Sigmoid colon (tissue), 7 donors: Measurements from ENCODE around the gene SLC17A3. TPM values are rescaled to one million over a fixed set of nuclear protein-coding genes. Genes with fewer than 3 reads are reported as not detected.

Source experiments
- DNase-seq: peaks from one replicate; pipeline ENCODE4 v3.0.0-alpha.2; 2019
- H3K27ac ChIP-seq, 4 donors: fragments of 200-600 bp; sonication (generic); one replicate each; pipeline ENCODE4 v1.5.1; 2016 to 2019; ENCODE audit warnings: mild to moderate bottlenecking in 1 of 4
- H3K27me3 ChIP-seq, 3 donors: fragments of 200-600 bp; sonication (generic); one replicate each; pipeline ENCODE4 v1.5.1; 2019; ENCODE audit warnings: mild to moderate bottlenecking in 1 of 3
- H3K36me3 ChIP-seq, 4 donors: fragments of 200-600 bp; sonication (generic); one replicate each; pipeline ENCODE4 v1.5.1; 2016 to 2019
- H3K4me1 ChIP-seq, 4 donors: fragments of 200-600 bp; sonication (generic); one replicate each; pipeline ENCODE4 v1.5.1; 2017 to 2019
- H3K4me3 ChIP-seq, 4 donors: fragments of 200-600 bp; sonication (generic); one replicate each; pipeline ENCODE4 v1.5.1; 2017 to 2019; ENCODE audit warnings: mild to moderate bottlenecking in 2 of 4, moderate library complexity in 1 of 4
- H3K9me3 ChIP-seq, 4 donors: fragments of 200-600 bp in 3 of 4; sonication (generic) in 3 of 4; one replicate each; pipeline versions ENCODE4 v1.5.1 to v1.6.1; 2013 to 2019
- CTCF ChIP-seq, 4 experiments: fragments of 450-650 bp in 3 of 4; fragments of 200-600 bp in 1 of 4; IDR thresholded peaks; one replicate each; pipeline ENCODE4 v1.5.1; 2016 to 2019; ENCODE audit warnings: antibody characterized with exemption in 4 of 4, mild to moderate bottlenecking in 3 of 4, moderate library complexity in 2 of 4
- EP300 ChIP-seq, 4 donors: sonication (generic); formaldehyde crosslinking; IDR thresholded peaks; one replicate each; pipeline ENCODE4 v1.6.1; 2017; ENCODE audit warnings: antibody characterized with exemption in 4 of 4
- POLR2A ChIP-seq, 2 donors: fragments of 450-650 bp; IDR thresholded peaks; one replicate each; pipeline ENCODE4 v1.6.1; 2016; ENCODE audit warnings: antibody characterized with exemption in 2 of 2, mild to moderate bottlenecking in 2 of 2, moderate library complexity in 2 of 2
- POLR2AphosphoS5 ChIP-seq, 4 donors: sonication (generic); formaldehyde crosslinking; IDR thresholded peaks; one replicate each; pipeline ENCODE4 v1.6.1; 2017; ENCODE audit warnings: antibody characterized with exemption in 4 of 4
- WGBS, 2 donors: extraction: QIAGEN DNeasy Blood & Tissue Kit; methylation state at CpG; one replicate each; pipeline ENCODE4 v1.1.7; 2013; 5-methylcytosine and 5-hydroxymethylcytosine counted together
- intact Hi-C: fragments of 100-400 bp; cut with DNase I; formaldehyde crosslinking; loops from one replicate; pipeline ENCODE4 v1.15.1; 2023
- polyA plus RNA-seq, 3 donors: library from polyadenylated mRNA; stranded (reverse); fragments of 200-250 nt; gene quantifications; one replicate each; pipeline ENCODE4 v1.2.3, GENCODE V29; 2013
- total RNA-seq, 4 donors: library from RNA; depleted of rRNA; stranded (reverse); fragments of >200 nt; gene quantifications; one replicate each; pipeline ENCODE4 v1.1.0, GENCODE V29; 2016
- donor health status: healthy with polysubstance abuse.
- donor health status: Bipolar disorder and iron deficiency.
- donor health status: healthy.

SLC17A3 gene
- total and polyA plus RNA-seq, 7 donors, result not detected

GRCh38 chr6:25862199-25862598, 11.8 kb downstream of the SLC17A3 start:
- Histone ChIP-seq H3K9me3 (no peaks in the 10 kb centered on the region), H3K36me3 (no peaks in the 10 kb centered on the region), H3K4me3 (no peak overlapping the region), H3K4me1 (no peaks in the 10 kb centered on the region), H3K27me3 (no peaks in the 10 kb centered on the region), H3K27ac (no peak overlapping the region)
- TF ChIP-seq POLR2A (IDR thresholded peaks at IDR 0.05) (no peak), CTCF (IDR thresholded peaks at IDR 0.05) (no peak), EP300 (IDR thresholded peaks at IDR 0.05) (no peak), POLR2AphosphoS5 (IDR thresholded peaks at IDR 0.05) (no peak)
- 93 to 95% methylated on average over 4 of the region's 4 CpGs for WGBS, 2 donors
- intact Hi-C loops, result no loop called here
- no peak for DNase-seq

GRCh38 chr6:25852756-25853155, 21.3 kb downstream of the SLC17A3 start:
- Histone ChIP-seq H3K27ac (no peak overlapping the region), H3K4me1 (no peaks in the 10 kb centered on the region), H3K4me3 (no peak overlapping the region), H3K27me3 (no peaks in the 10 kb centered on the region), H3K9me3 (peaks cover 0 to 3% (median 0%) of the 10 kb centered on the region in 4 donors), H3K36me3 (no peaks in the 10 kb centered on the region)
- intact Hi-C loops, result no loop called here
- TF ChIP-seq CTCF (IDR thresholded peaks at IDR 0.05) (no peak), POLR2AphosphoS5 (IDR thresholded peaks at IDR 0.05) (no peak), EP300 (IDR thresholded peaks at IDR 0.05) (no peak)
- no peak for DNase-seq

GRCh38 chr6:25851961-25852360, 22.1 kb downstream of the SLC17A3 start:
- Histone ChIP-seq H3K9me3 (peaks cover 0 to 3% (median 0%) of the 10 kb centered on the region in 4 donors), H3K4me3 (no peak overlapping the region)
- no peak for DNase-seq

GRCh38 chr6:25844518-25844917, 29.5 kb downstream of the SLC17A3 start:
- no peaks in the 10 kb centered on the region for H3K9me3 ChIP-seq
- H3K4me3 ChIP-seq, result no peak overlapping the region
- H3K27me3 ChIP-seq, result no peaks in the 10 kb centered on the region
- H3K4me1 ChIP-seq, result no peaks in the 10 kb centered on the region
- no peak overlapping the region for H3K27ac ChIP-seq
- TF ChIP-seq POLR2AphosphoS5 (IDR thresholded peaks at IDR 0.05), result no peak
- TF ChIP-seq CTCF (IDR thresholded peaks at IDR 0.05), result no peak
- no peak for TF ChIP-seq EP300 (IDR thresholded peaks at IDR 0.05)
- no peak for TF ChIP-seq POLR2A (IDR thresholded peaks at IDR 0.05)
- WGBS, 2 donors, result 67 to 74% methylated on average over 2 of the region's 2 CpGs
- intact Hi-C loops, result no loop called here
- no peaks in the 10 kb centered on the region for H3K36me3 ChIP-seq
- DNase-seq, result no peak

More at GRCh38 chr6:25851961-25852360, 22.1 kb downstream of the SLC17A3 start:
- Histone ChIP-seq H3K4me1 (no peaks in the 10 kb centered on the region), H3K27me3 (no peaks in the 10 kb centered on the region), H3K36me3 (no peaks in the 10 kb centered on the region), H3K27ac (no peak overlapping the region)
- WGBS, 2 donors, result 62 to 89% methylated on average over 2 of the region's 2 CpGs
- intact Hi-C loops, result no loop called here
- TF ChIP-seq POLR2A (IDR thresholded peaks at IDR 0.05) (no peak), POLR2AphosphoS5 (IDR thresholded peaks at IDR 0.05) (no peak), EP300 (IDR thresholded peaks at IDR 0.05) (no peak), CTCF (IDR thresholded peaks at IDR 0.05) (no peak)

- Histone ChIP-seq H3K27me3 (peaks cover 0 to 2% (median 0%) of the 10 kb centered on the region in 3 donors), H3K27ac (no peak overlapping the region), H3K4me1 (no peaks in the 10 kb centered on the region), H3K36me3 (no peaks in the 10 kb centered on the region), H3K4me3 (no peak overlapping the region), H3K9me3 (no peaks in the 10 kb centered on the region)
- 80 to 94% methylated on average over 1 of the region's 1 CpG for WGBS, 2 donors
- intact Hi-C loops, result no loop called here
- no peak for TF ChIP-seq CTCF (IDR thresholded peaks at IDR 0.05)
- TF ChIP-seq POLR2A (IDR thresholded peaks at IDR 0.05), result no peak
- no peak for TF ChIP-seq POLR2AphosphoS5 (IDR thresholded peaks at IDR 0.05)
- TF ChIP-seq EP300 (IDR thresholded peaks at IDR 0.05), result no peak
- no peak for DNase-seq
These were observed 31.5 kb downstream of the SLC17A3 start for GRCh38 chr6:25842526-25842925.
